CD14-positive monocyte (primary cell): Measurements from ENCODE around the gene PDPN. TPM values are rescaled to one million over a fixed set of nuclear protein-coding genes. Genes with fewer than 3 reads are reported as not detected.

ENCODE experiments used
- DNase-seq, 3 donors: peaks; one replicate each; pipeline ENCODE4 v3.0.0-alpha.2; 2011 to 2022
- H2AFZ ChIP-seq: 2 replicates; pipeline ENCODE4 v1.6.0; 2012; ENCODE audit warnings: mild to moderate bottlenecking, low read depth, low read length, inconsistent platforms; ENCODE audit not compliant: insufficient read depth, poor library complexity, severe bottlenecking
- H3K27ac ChIP-seq, 2 donors: 1 replicate in 1 of 2; 2 replicates in 1 of 2; pipeline ENCODE4 v1.5.1; 2012 to 2013; ENCODE audit warnings: low read length in 2 of 2, control low read depth in 1 of 2, inconsistent platforms in 1 of 2, low read depth in 1 of 2, mild to moderate bottlenecking in 1 of 2
- H3K27me3 ChIP-seq, 2 donors: one replicate each; pipeline versions ENCODE4 v1.6.0 to v1.6.1; 2011 to 2013; ENCODE audit warnings: low read length in 2 of 2; ENCODE audit not compliant: control insufficient read depth in 2 of 2, insufficient read depth in 2 of 2
- H3K36me3 ChIP-seq, 2 donors: replicated peaks in 1 of 2; 1 replicate in 1 of 2; 2 replicates in 1 of 2; pipeline versions ENCODE4 v1.5.1 to v1.6.1; 2012 to 2013; ENCODE audit warnings: low read length in 2 of 2, control low read depth in 1 of 2, inconsistent platforms in 1 of 2, mild to moderate bottlenecking in 1 of 2; ENCODE audit not compliant: insufficient read depth in 2 of 2, control insufficient read depth in 1 of 2
- H3K4me1 ChIP-seq, 2 donors: 1 replicate in 1 of 2; 2 replicates in 1 of 2; pipeline versions ENCODE4 v1.5.1 to v1.6.1; 2012 to 2013; ENCODE audit warnings: low read length in 2 of 2, control low read depth in 1 of 2, inconsistent platforms in 1 of 2, mild to moderate bottlenecking in 1 of 2, moderate library complexity in 1 of 2; ENCODE audit not compliant: insufficient read depth in 2 of 2, control insufficient read depth in 1 of 2
- H3K4me2 ChIP-seq: replicated peaks from 2 replicates; pipeline ENCODE3; 2012; ENCODE audit warnings: low read length, moderate library complexity, mild to moderate bottlenecking; ENCODE audit not compliant: poor library complexity, severe bottlenecking; ENCODE audit errors: extremely low read depth
- H3K4me3 ChIP-seq, 3 experiments: fragments of 200-600 bp in 1 of 3; sonication (generic) in 1 of 3; replicated peaks in 1 of 3; 1 replicate in 2 of 3; 2 replicates in 1 of 3; pipeline ENCODE4 v1.5.1; 2011 to 2013; ENCODE audit warnings: low read length in 3 of 3, mild to moderate bottlenecking in 3 of 3, control low read depth in 2 of 3, low read depth in 2 of 3, inconsistent platforms in 1 of 3, moderate library complexity in 1 of 3
- H3K79me2 ChIP-seq: 2 replicates; pipeline ENCODE4 v1.6.0; 2012; ENCODE audit warnings: mild to moderate bottlenecking, control low read depth, inconsistent platforms, low read length, moderate library complexity; ENCODE audit not compliant: insufficient read depth
- H3K9ac ChIP-seq: 2 replicates; pipeline ENCODE4 v1.6.0; 2017; ENCODE audit warnings: low read length, mild to moderate bottlenecking; ENCODE audit not compliant: insufficient read depth, poor library complexity, severe bottlenecking
- H3K9me3 ChIP-seq, 2 donors: replicated peaks in 1 of 2; 1 replicate in 1 of 2; 2 replicates in 1 of 2; pipeline versions ENCODE4 v1.5.1 to v1.6.1; 2012 to 2013; ENCODE audit warnings: low read length in 2 of 2, control low read depth in 1 of 2; ENCODE audit not compliant: control insufficient read depth in 1 of 2, insufficient read depth in 1 of 2
- H4K20me1 ChIP-seq: 2 replicates; pipeline ENCODE4 v1.6.0; 2012; ENCODE audit warnings: mild to moderate bottlenecking, low read length, control low read depth, moderate library complexity; ENCODE audit not compliant: insufficient read depth
- H3K27ac Mint-ChIP-seq, 7 donors: one replicate each; pipeline ENCODE4 v1.8.0; 2020; ENCODE audit warnings: mild to moderate bottlenecking in 7 of 7, mixed read lengths in 7 of 7, moderate library complexity in 6 of 7, inconsistent platforms in 2 of 7
- H3K27me3 Mint-ChIP-seq, 3 donors: one replicate each; pipeline ENCODE4 v1.8.0; 2021 to 2022; ENCODE audit warnings: low read depth in 3 of 3, mild to moderate bottlenecking in 3 of 3, mixed read lengths in 3 of 3, moderate library complexity in 3 of 3, inconsistent platforms in 1 of 3
- H3K36me3 Mint-ChIP-seq, 2 donors: one replicate each; pipeline ENCODE4 v1.8.0; 2020; ENCODE audit warnings: mixed read lengths in 2 of 2, inconsistent platforms in 1 of 2, mild to moderate bottlenecking in 1 of 2
- H3K4me1 Mint-ChIP-seq: one replicate; pipeline ENCODE4 v1.8.0; 2020; ENCODE audit warnings: mild to moderate bottlenecking, mixed read lengths
- H3K4me3 Mint-ChIP-seq, 2 donors: one replicate each; pipeline ENCODE4 v1.8.0; 2020; ENCODE audit warnings: mild to moderate bottlenecking in 2 of 2, mixed read lengths in 2 of 2, moderate library complexity in 1 of 2
- H3K9me3 Mint-ChIP-seq, 7 donors: one replicate each; pipeline ENCODE4 v1.8.0; 2020 to 2022; ENCODE audit warnings: mixed read lengths in 7 of 7, mild to moderate bottlenecking in 6 of 7, moderate library complexity in 6 of 7, inconsistent platforms in 2 of 7
- WGBS: methylation state at CpG from one replicate; pipeline ENCODE4 v1.1.5; 2013; ENCODE audit warnings: missing lambda C conversion rate; ENCODE audit not compliant: insufficient coverage; 5-methylcytosine and 5-hydroxymethylcytosine counted together
- intact Hi-C, 2 donors: fragments of 100-400 bp; cut with micrococcal nuclease; formaldehyde crosslinking; loops; one replicate each; pipeline versions ENCODE4 v1.15.0 to v1.15.1; 2023
- polyA plus RNA-seq, 3 donors: library from polyadenylated mRNA; depleted of rRNA in 1 of 3; unstranded in 2 of 3; stranded (reverse) in 1 of 3; fragments of 300-500 nt in 2 of 3; fragments of >200 nt in 1 of 3; fragmentation: Illumina TruSeq in 2 of 3; gene quantifications; 1 replicate in 2 of 3; 2 replicates in 1 of 3; pipeline ENCODE4 v1.2.3, GENCODE V29; 2012 to 2021
- TF ChIP-seq, protein P1 (sequence below): fragments of 200-600 bp; IDR thresholded peaks from one replicate; pipeline ENCODE4 v1.8.0; 2022; ENCODE audit warnings: antibody characterized with exemption, mild to moderate bottlenecking

PDPN gene
- polyA plus RNA-seq, 3 donors: not detected

DNA sequence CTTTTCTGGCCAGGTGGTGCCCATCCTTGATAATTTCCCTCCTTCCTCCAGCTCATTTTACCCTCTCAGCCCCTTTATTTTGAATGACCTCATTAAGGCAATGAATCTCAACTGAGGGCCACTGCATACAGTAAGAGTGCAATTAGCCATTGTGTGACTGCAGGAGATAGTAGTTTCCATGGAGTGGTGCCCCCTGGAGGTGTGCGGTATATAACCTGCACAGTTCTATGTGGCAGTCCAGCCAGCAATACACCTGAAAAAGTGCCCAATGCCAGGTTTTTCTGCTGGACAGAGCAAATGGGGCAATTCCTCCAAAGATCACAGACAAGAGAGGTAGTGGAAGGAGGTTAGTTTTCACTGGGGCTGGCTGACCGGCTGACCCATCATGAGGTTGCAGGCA lies 43.9 kb upstream of the PDPN start:
- no peaks in the 10 kb centered on the region for H3K27me3 ChIP-seq
- H3K4me3 ChIP-seq: no peak overlapping the region
- Mint-ChIP-seq H3K4me3 (no peak overlapping the region), H3K4me1 (peaks cover 2% of the 10 kb centered on the region), H3K36me3 (no peaks in the 10 kb centered on the region), H3K9me3 (peaks cover 0 to 2% (median 0%) of the 10 kb centered on the region in 7 donors), H3K27ac (peak overlapping the region in 1 of 7 donors; percentile 64), H3K27me3 (peaks cover 4 to 5% (median 4%) of the 10 kb centered on the region in 3 donors)
- no peaks in the 10 kb centered on the region for H3K4me1 ChIP-seq
- no peak for DNase-seq
- TF ChIP-seq, protein P1, sequence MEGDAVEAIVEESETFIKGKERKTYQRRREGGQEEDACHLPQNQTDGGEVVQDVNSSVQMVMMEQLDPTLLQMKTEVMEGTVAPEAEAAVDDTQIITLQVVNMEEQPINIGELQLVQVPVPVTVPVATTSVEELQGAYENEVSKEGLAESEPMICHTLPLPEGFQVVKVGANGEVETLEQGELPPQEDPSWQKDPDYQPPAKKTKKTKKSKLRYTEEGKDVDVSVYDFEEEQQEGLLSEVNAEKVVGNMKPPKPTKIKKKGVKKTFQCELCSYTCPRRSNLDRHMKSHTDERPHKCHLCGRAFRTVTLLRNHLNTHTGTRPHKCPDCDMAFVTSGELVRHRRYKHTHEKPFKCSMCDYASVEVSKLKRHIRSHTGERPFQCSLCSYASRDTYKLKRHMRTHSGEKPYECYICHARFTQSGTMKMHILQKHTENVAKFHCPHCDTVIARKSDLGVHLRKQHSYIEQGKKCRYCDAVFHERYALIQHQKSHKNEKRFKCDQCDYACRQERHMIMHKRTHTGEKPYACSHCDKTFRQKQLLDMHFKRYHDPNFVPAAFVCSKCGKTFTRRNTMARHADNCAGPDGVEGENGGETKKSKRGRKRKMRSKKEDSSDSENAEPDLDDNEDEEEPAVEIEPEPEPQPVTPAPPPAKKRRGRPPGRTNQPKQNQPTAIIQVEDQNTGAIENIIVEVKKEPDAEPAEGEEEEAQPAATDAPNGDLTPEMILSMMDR: no peak
- no peak overlapping the region for H3K4me2 ChIP-seq
- no peaks in the 10 kb centered on the region for H3K36me3 ChIP-seq
- intact Hi-C loops: no loop called here
- 100% methylated on average over 1 of the region's 2 CpGs for WGBS
- H3K9ac ChIP-seq: no peak overlapping the region
- H2AFZ ChIP-seq: no peak overlapping the region
- H3K79me2 ChIP-seq: no peaks in the 10 kb centered on the region
- H4K20me1 ChIP-seq: no peaks in the 10 kb centered on the region
- no peak overlapping the region for H3K27ac ChIP-seq
- no peaks in the 10 kb centered on the region for H3K9me3 ChIP-seq

DNA sequence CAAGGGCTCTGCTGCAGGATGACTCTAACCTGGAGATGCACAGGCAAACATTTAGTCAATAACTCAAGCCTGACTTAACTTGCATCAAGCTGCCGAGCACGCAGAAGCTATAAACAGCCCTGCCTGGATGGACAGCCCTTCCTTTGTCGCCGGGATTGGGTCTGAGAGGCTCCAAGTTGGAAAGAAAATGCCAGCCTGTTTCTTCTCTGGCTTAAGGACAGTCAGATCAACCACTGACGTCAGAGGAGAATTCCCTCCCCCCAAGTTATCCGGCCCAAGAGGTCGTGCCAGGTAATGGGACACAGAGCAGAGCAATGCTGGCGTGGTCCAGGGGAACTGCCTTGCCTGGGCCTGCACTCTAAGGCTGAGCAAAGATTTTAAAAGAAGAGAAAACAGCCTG lies 42.8 kb upstream of the PDPN start:
- Mint-ChIP-seq H3K27ac (no peak overlapping the region), H3K27me3 (peaks cover 3 to 4% (median 4%) of the 10 kb centered on the region in 3 donors)
- H2AFZ ChIP-seq: no peak overlapping the region

More for the DNA sequence above, 42.8 kb upstream of the PDPN start:
- no peaks in the 10 kb centered on the region for H3K27me3 ChIP-seq
- H3K79me2 ChIP-seq: no peaks in the 10 kb centered on the region
- no peak overlapping the region for H3K4me3 ChIP-seq
- 93% methylated on average over 6 of the region's 8 CpGs for WGBS
- H3K4me1 Mint-ChIP-seq: peaks cover 2% of the 10 kb centered on the region
- H3K4me3 Mint-ChIP-seq: no peak overlapping the region
- TF ChIP-seq, protein P1: no peak
- H3K9me3 ChIP-seq: no peaks in the 10 kb centered on the region
- peaks cover 0 to 4% (median 0%) of the 10 kb centered on the region in 7 donors for H3K9me3 Mint-ChIP-seq
- intact Hi-C loops: no loop called here
- no peak for DNase-seq
- H3K27ac ChIP-seq: no peak overlapping the region
- no peak overlapping the region for H3K9ac ChIP-seq
- H4K20me1 ChIP-seq: no peaks in the 10 kb centered on the region
- H3K36me3 Mint-ChIP-seq: no peaks in the 10 kb centered on the region
- no peak overlapping the region for H3K4me2 ChIP-seq
- no peaks in the 10 kb centered on the region for H3K36me3 ChIP-seq
- H3K4me1 ChIP-seq: no peaks in the 10 kb centered on the region
